H1 (cell line): ENCODE measurements around the gene CNPY2. TPM values are rescaled to one million over a fixed set of nuclear protein-coding genes. Genes with fewer than 3 reads are reported as not detected.

Source experiments
- CTCF ChIA-PET: fragments of 300-600 bp; sonication (Branson Sonifier 250); formaldehyde crosslinking; loops from one replicate; lab custom pipeline; 2021; ENCODE audit not compliant: partially characterized antibody; lab: Charles Lee
- POLR2A ChIA-PET: fragments of 300-600 bp; sonication (Branson Sonifier 250); formaldehyde crosslinking; loops from one replicate; lab custom pipeline; 2021; ENCODE audit warnings: inconsistent platforms; ENCODE audit not compliant: partially characterized antibody; lab: Charles Lee
- DNase-seq, 2 experiments: peaks; one replicate each; pipeline versions ENCODE4 v3.0.0 to v3.0.0-alpha.2; 2010 to 2022; ENCODE audit warnings: low spot score in 2 of 2, low read depth in 1 of 2, mixed read lengths in 1 of 2
- FAIRE-seq: peaks from 2 replicates; lab custom pipeline; 2011; peaks lifted over from hg19 to GRCh38; lab: Jason Lieb, UNC
- H2AFZ ChIP-seq: 2 replicates; pipeline ENCODE4 v1.8.1; 2012; ENCODE audit warnings: low read length, inconsistent platforms
- H2AK5ac ChIP-seq: 2 replicates; pipeline ENCODE4 v1.6.1; 2013; ENCODE audit warnings: low read depth, low read length
- H2BK120ac ChIP-seq: replicated peaks from 2 replicates; pipeline ENCODE3; 2013; ENCODE audit warnings: low read depth, low read length, inconsistent platforms
- H2BK12ac ChIP-seq: 2 replicates; pipeline ENCODE4 v1.6.1; 2013; ENCODE audit warnings: low read depth, low read length
- H2BK15ac ChIP-seq: 2 replicates; pipeline ENCODE4 v1.6.1; 2013; ENCODE audit warnings: low read length
- H2BK20ac ChIP-seq: 2 replicates; pipeline ENCODE4 v1.6.1; 2013; ENCODE audit warnings: low read length
- H2BK5ac ChIP-seq: 2 replicates; pipeline ENCODE4 v1.6.1; 2013; ENCODE audit warnings: low read depth, low read length
- H3K14ac ChIP-seq: 2 replicates; pipeline ENCODE4 v1.6.1; 2013; ENCODE audit warnings: inconsistent platforms; ENCODE audit not compliant: insufficient read length
- H3K18ac ChIP-seq: 2 replicates; pipeline ENCODE4 v1.6.1; 2013; ENCODE audit warnings: low read length; ENCODE audit errors: extremely low read depth
- H3K23ac ChIP-seq: 2 replicates; pipeline ENCODE4 v1.6.1; 2013; ENCODE audit warnings: inconsistent platforms; ENCODE audit not compliant: insufficient read length
- H3K23me2 ChIP-seq: 2 replicates; pipeline ENCODE4 v1.6.1; 2013; ENCODE audit warnings: low read depth, low read length
- H3K27ac ChIP-seq: 2 replicates; pipeline ENCODE4 v1.6.1; 2011; ENCODE audit warnings: low read depth, low read length, inconsistent platforms
- H3K27me3 ChIP-seq, 4 experiments: replicated peaks in 1 of 4; 1 replicate in 1 of 4; 2 replicates in 3 of 4; pipeline versions ENCODE4 v1.6.1 to v1.8.1; 2011 to 2013; ENCODE audit warnings: low read length in 3 of 4, mild to moderate bottlenecking in 3 of 4, inconsistent platforms in 2 of 4, mixed read lengths in 2 of 4, moderate library complexity in 1 of 4; ENCODE audit not compliant: control insufficient read depth in 3 of 4, insufficient read depth in 3 of 4; ENCODE audit errors: extremely low read depth in 1 of 4
- H3K36me3 ChIP-seq, 4 experiments: 2 replicates each; pipeline versions ENCODE4 v1.6.1 to v1.8.1; 2011 to 2013; ENCODE audit warnings: mild to moderate bottlenecking in 4 of 4, low read length in 3 of 4, moderate library complexity in 2 of 4, control low read depth in 1 of 4, inconsistent platforms in 1 of 4; ENCODE audit not compliant: insufficient read depth in 4 of 4, control insufficient read depth in 2 of 4
- H3K4ac ChIP-seq: replicated peaks from 2 replicates; pipeline ENCODE3; 2013; ENCODE audit warnings: low read length, low read depth, mixed read lengths, inconsistent platforms; ENCODE audit not compliant: insufficient read length
- H3K4me1 ChIP-seq, 4 experiments: replicated peaks in 1 of 4; 1 replicate in 1 of 4; 2 replicates in 3 of 4; pipeline versions ENCODE4 v1.6.1 to v1.8.1; 2011 to 2013; ENCODE audit warnings: low read length in 3 of 4, inconsistent platforms in 2 of 4, mixed read lengths in 1 of 4; ENCODE audit not compliant: insufficient read depth in 4 of 4, control insufficient read depth in 3 of 4
- H3K4me2 ChIP-seq, 2 experiments: 2 replicates each; pipeline versions ENCODE4 v1.6.1 to v1.8.1; 2011 to 2013; ENCODE audit warnings: low read depth in 2 of 2, low read length in 2 of 2, control low read depth in 1 of 2, inconsistent platforms in 1 of 2, mild to moderate bottlenecking in 1 of 2; ENCODE audit not compliant: insufficient read depth in 1 of 2
- H3K4me3 ChIP-seq, 4 experiments: fragments of 200-600, 300-600 bp in 1 of 4; sonication (generic), shearing (Covaris generic), sonication (Bioruptor Twin) in 1 of 4; 2 replicates each; pipeline versions ENCODE4 v1.5.1 to v1.8.1; 2011 to 2016; ENCODE audit warnings: low read length in 4 of 4, low read depth in 3 of 4, control low read depth in 2 of 4, inconsistent platforms in 2 of 4, mild to moderate bottlenecking in 2 of 4, mixed read lengths in 1 of 4, moderate library complexity in 1 of 4; ENCODE audit not compliant: insufficient read depth in 2 of 4; ENCODE audit errors: extremely low read depth in 1 of 4
- H3K56ac ChIP-seq: replicated peaks from 2 replicates; pipeline ENCODE3; 2013; ENCODE audit warnings: low read depth, mild to moderate bottlenecking, mixed read lengths, low read length, inconsistent platforms; ENCODE audit not compliant: insufficient read length
- H3K79me1 ChIP-seq: 2 replicates; pipeline ENCODE4 v1.6.1; 2013; ENCODE audit warnings: low read depth, low read length, control low read depth
- H3K79me2 ChIP-seq, 2 experiments: 2 replicates each; pipeline versions ENCODE4 v1.6.1 to v1.8.1; 2012 to 2013; ENCODE audit warnings: low read length in 2 of 2, mild to moderate bottlenecking in 2 of 2, inconsistent platforms in 1 of 2; ENCODE audit not compliant: insufficient read depth in 2 of 2, control insufficient read depth in 1 of 2
- H3K9ac ChIP-seq, 4 experiments: replicated peaks in 1 of 4; 1 replicate in 1 of 4; 2 replicates in 3 of 4; pipeline versions ENCODE4 v1.6.1 to v1.8.1; 2011 to 2013; ENCODE audit warnings: low read depth in 3 of 4, low read length in 3 of 4, control low read depth in 2 of 4, mild to moderate bottlenecking in 2 of 4, moderate library complexity in 2 of 4, inconsistent platforms in 1 of 4; ENCODE audit errors: extremely low read depth in 1 of 4
- H3K9me3 ChIP-seq, 2 experiments: 2 replicates each; pipeline versions ENCODE4 v1.6.1 to v1.8.1; 2012 to 2013; ENCODE audit warnings: mild to moderate bottlenecking in 2 of 2, moderate library complexity in 2 of 2, control low read depth in 1 of 2, inconsistent platforms in 1 of 2, low read depth in 1 of 2, low read length in 1 of 2, mixed read lengths in 1 of 2; ENCODE audit not compliant: insufficient read depth in 2 of 2
- H4K20me1 ChIP-seq, 2 experiments: replicated peaks in 1 of 2; 2 replicates each; pipeline versions ENCODE3 to v1.8.1; 2011 to 2013; ENCODE audit warnings: inconsistent platforms in 2 of 2, low read length in 2 of 2, mild to moderate bottlenecking in 1 of 2; ENCODE audit not compliant: insufficient read depth in 2 of 2, control insufficient read depth in 1 of 2
- H4K5ac ChIP-seq: 2 replicates; pipeline ENCODE4 v1.6.1; 2013; ENCODE audit warnings: low read length, low read depth, mixed read lengths, inconsistent platforms; ENCODE audit not compliant: insufficient read length
- H4K8ac ChIP-seq: 2 replicates; pipeline ENCODE4 v1.8.0; 2013; ENCODE audit warnings: mild to moderate bottlenecking, moderate library complexity, low read length, inconsistent platforms; ENCODE audit not compliant: insufficient read depth; ENCODE audit errors: extremely low read depth
- H4K91ac ChIP-seq: replicated peaks from 2 replicates; pipeline ENCODE3; 2013; ENCODE audit warnings: low read length, mixed read lengths, inconsistent platforms; ENCODE audit not compliant: insufficient read length
- ASH2L ChIP-seq: fragments of 200-600, 300-600 bp; sonication (generic); IDR thresholded peaks from one replicate; pipeline ENCODE4 v1.7.1; 2017; ENCODE audit warnings: low read length
- BACH1 ChIP-seq: IDR thresholded peaks from 2 replicates; pipeline ENCODE4 v1.6.1; 2012; ENCODE audit warnings: low read length, improper control_type of control experiment
- BRCA1 ChIP-seq: IDR thresholded peaks from 2 replicates; pipeline ENCODE4 v1.6.1; 2012; ENCODE audit warnings: low read depth, low read length, improper control_type of control experiment
- CBX5 ChIP-seq: fragments of 300-800, 300-1000 bp; sonication (generic); IDR thresholded peaks from 2 replicates; pipeline ENCODE4 v1.7.1; 2016; ENCODE audit warnings: antibody characterized with exemption, low read length, low read depth
- CHD1 ChIP-seq: IDR thresholded peaks from 2 replicates; pipeline ENCODE4 v1.6.1; 2012; ENCODE audit warnings: low read depth, low read length, improper control_type of control experiment
- HDAC6 ChIP-seq: IDR thresholded peaks from one replicate; pipeline ENCODE4 v1.7.1; 2012; ENCODE audit warnings: low read depth, mild to moderate bottlenecking, inconsistent platforms, low read length, moderate library complexity
- KDM4A ChIP-seq: IDR thresholded peaks from one replicate; pipeline ENCODE4 v1.7.1; 2012; ENCODE audit warnings: low read depth, mild to moderate bottlenecking, moderate library complexity, low read length, inconsistent platforms; ENCODE audit not compliant: severe bottlenecking
- PHF8 ChIP-seq: fragments of 200-600 bp; sonication (generic); conservative IDR thresholded peaks from 2 replicates; pipeline ENCODE4 v1.7.1; 2012; ENCODE audit warnings: low read depth, mild to moderate bottlenecking, inconsistent platforms, low read length, moderate library complexity
- POLR2A ChIP-seq, 2 experiments: IDR thresholded peaks; 1 replicate in 1 of 2; 2 replicates in 1 of 2; pipeline ENCODE4 v1.6.1; 2011; ENCODE audit warnings: low read depth in 2 of 2, low read length in 2 of 2, mild to moderate bottlenecking in 2 of 2; ENCODE audit errors: control extremely low read depth in 1 of 2
- RBBP5 ChIP-seq: IDR thresholded peaks from 2 replicates; pipeline ENCODE4 v1.7.1; 2012; ENCODE audit warnings: low read depth, mild to moderate bottlenecking, inconsistent platforms, low read length, moderate library complexity, borderline replicate concordance
- SAP30 ChIP-seq: fragments of 300-600 bp; sonication (generic); IDR thresholded peaks from 2 replicates; pipeline ENCODE4 v1.7.1; 2012; ENCODE audit warnings: low read length, moderate library complexity, mild to moderate bottlenecking, inconsistent platforms; ENCODE audit not compliant: insufficient read depth, insufficient replicate concordance
- SP1 ChIP-seq: IDR thresholded peaks from 2 replicates; pipeline ENCODE4 v1.6.1; 2011; ENCODE audit warnings: low read depth, low read length
- SP4 ChIP-seq: IDR thresholded peaks from 2 replicates; pipeline ENCODE4 v1.6.1; 2012; ENCODE audit warnings: low read length, inconsistent platforms
- SUZ12 ChIP-seq: fragments of 200-600 bp; sonication (generic); IDR thresholded peaks from 2 replicates; pipeline ENCODE4 v1.6.1; 2012; ENCODE audit warnings: mild to moderate bottlenecking, inconsistent platforms, low read length, moderate library complexity, mixed read lengths
- WGBS, 2 experiments: shearing (Covaris generic) in 1 of 2; methylation state at CpG; one replicate each; pipeline versions ENCODE4 v1.1.6 to v1.1.7; 2013 to 2015; ENCODE audit warnings: low lambda C conversion rate in 2 of 2, mixed read lengths in 2 of 2, inconsistent platforms in 1 of 2, low coverage in 1 of 2, missing lambda C conversion rate in 1 of 2; ENCODE audit not compliant: insufficient replicate concordance in 2 of 2, insufficient coverage in 1 of 2, insufficient read length in 1 of 2; ENCODE audit errors: extremely low coverage in 1 of 2, missing lambda C conversion rate in 1 of 2; 5-methylcytosine and 5-hydroxymethylcytosine counted together
- polyA plus RNA-seq, 7 experiments: library from polyadenylated mRNA; depleted of rRNA in 3 of 7; stranded (reverse) in 5 of 7; unstranded in 2 of 7; fragments of >200 nt in 5 of 7; fragments of 200-250 nt in 2 of 7; gene quantifications; 1 replicate in 5 of 7; 2 replicates in 1 of 7; 4 replicates in 1 of 7; pipeline versions ENCODE4 v1.2.1 to v1.2.3, GENCODE V29; 2011 to 2013; ENCODE audit warnings: missing spikeins in 2 of 7, mixed read lengths in 2 of 7
- total RNA-seq: library from RNA; stranded (reverse); fragmentation: NEBNext Ultra II Directional; extraction: Animal tissue kit (Norgen Biotek cat#: 25700); gene quantifications from 2 replicates; pipeline ENCODE4 v1.2.1, GENCODE V29; 2021

CNPY2 gene
- total and polyA plus RNA-seq, 2 of the 8 experiments (the other 6 are each of a cell fraction or from before 2014, with no cell fraction given), result 203 to 281 TPM

DNA sequence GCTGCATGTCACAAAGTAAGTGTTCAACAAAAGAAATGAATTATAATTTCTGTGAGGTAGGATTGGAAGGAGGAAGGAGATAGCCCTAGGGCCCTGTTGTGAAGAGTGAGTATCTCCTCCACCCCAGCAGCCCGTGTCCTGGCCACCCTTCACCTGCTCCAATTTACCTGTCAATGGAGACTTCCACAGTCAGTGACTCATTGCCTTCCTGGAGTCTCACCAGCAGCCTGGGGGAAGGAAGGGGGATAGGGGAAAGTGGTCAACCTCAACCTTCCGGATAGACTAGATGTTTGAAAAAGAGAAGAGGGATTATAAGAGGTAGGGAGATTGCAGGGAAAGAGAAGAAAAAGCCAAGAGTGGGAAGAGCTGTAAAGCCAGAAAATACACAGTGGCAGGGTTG lies 34.9 kb upstream of the CNPY2 start:
- H3K4ac ChIP-seq, result no peak overlapping the region
- TF ChIP-seq KDM4A, result no peak
- TF ChIP-seq CBX5, result no peak
- no peak for TF ChIP-seq SP4
- TF ChIP-seq BRCA1, result no peak
- TF ChIP-seq SP1, result no peak
- TF ChIP-seq POLR2A (IDR thresholded peaks at IDR 0.05; ENCODE audit: control extremely low read depth in 1 of 2, low read depth in 2 of 2, low read length in 2 of 2), result no peak
- no peak for TF ChIP-seq CHD1
- no peak for TF ChIP-seq SAP30
- TF ChIP-seq ASH2L, result no peak
- no peak for TF ChIP-seq RBBP5
- TF ChIP-seq SUZ12, result no peak
- no peak for TF ChIP-seq HDAC6
- TF ChIP-seq BACH1, result no peak
- no peak for TF ChIP-seq PHF8
- H3K79me2 ChIP-seq, result no peaks in the 10 kb centered on the region
- H3K36me3 ChIP-seq, result peaks cover 16 to 65% (median 47%) of the 10 kb centered on the region in 4 experiments
- no peaks in the 10 kb centered on the region; a peak in 1 of 4 replicates for H3K9me3 ChIP-seq
- no peak overlapping the region for H3K18ac ChIP-seq
- H3K4me2 ChIP-seq, result no peak overlapping the region
- no peak overlapping the region for H2BK12ac ChIP-seq
- FAIRE-seq (no peak), DNase-seq (no peak)
- no peaks in the 10 kb centered on the region for H3K4me1 ChIP-seq
- H4K5ac ChIP-seq, result no peak overlapping the region
- H3K9ac ChIP-seq, result no peak overlapping the region
- no peaks in the 10 kb centered on the region; the same call in 1 of the 2 replicates for H3K79me1 ChIP-seq
- no peak overlapping the region for H3K23ac ChIP-seq
- no peak overlapping the region for H3K4me3 ChIP-seq
- H2BK5ac ChIP-seq, result no peak overlapping the region
- H4K8ac ChIP-seq, result no peak overlapping the region
- H2BK20ac ChIP-seq, result no peak overlapping the region
- H2BK120ac ChIP-seq, result no peak overlapping the region
- H3K27me3 ChIP-seq, result no peaks in the 10 kb centered on the region
- ChIA-PET POLR2A (interaction anchor here (1.1 to 4.3 kb wide), 3 partner anchors 10 to 96 kb away, joined by 3 to 20 read pairs (median 6); partner anchors contain the start of genes IL23A and STAT2), CTCF (interaction anchor here (0.5 to 1.8 kb wide), 5 partner anchors 10 to 260 kb away, joined by 3 to 7 read pairs (median 3); partner anchors contain the start of genes IL23A and STAT2)
- H2AK5ac ChIP-seq, result no peak overlapping the region
- no peak overlapping the region for H3K14ac ChIP-seq
- no peak overlapping the region for H2AFZ ChIP-seq
- no peaks in the 10 kb centered on the region for H3K23me2 ChIP-seq
- H4K91ac ChIP-seq, result no peak overlapping the region
- H4K20me1 ChIP-seq, result no peaks in the 10 kb centered on the region
- no peak overlapping the region for H3K56ac ChIP-seq
- WGBS, 2 experiments, result 74% methylated on average over 2 of the region's 2 CpGs; no CpG with 5 or more reads in 1 of the 2 experiments
- H3K27ac ChIP-seq, result no peak overlapping the region
- H2BK15ac ChIP-seq, result no peak overlapping the region
